Uterus (tissue), 4 donors: ENCODE measurements around the gene REM1. TPM values are rescaled to one million over a fixed set of nuclear protein-coding genes. Genes with fewer than 3 reads are reported as not detected.
A peak's percentile ranks its signal among the peaks of the same experiment; 100 is the strongest.
"Not testable (repeated sequence)": the region's sequence is repeated elsewhere in the genome, so short reads cannot be mapped to it uniquely, and the experiment has no call there.

Experiments
- DNase-seq, 2 donors: peaks; one replicate each; pipeline ENCODE4 v3.0.0-alpha.2; 2019 to 2020
- H3K27ac ChIP-seq, 2 donors: fragments of 200-600 bp; sonication (generic); 1 replicate in 1 of 2; 2 replicates in 1 of 2; pipeline ENCODE4 v1.5.1; 2016 to 2018
- H3K27me3 ChIP-seq, 2 donors: fragments of 200-600 bp; sonication (generic); one replicate each; pipeline ENCODE4 v1.5.1; 2018 to 2019; ENCODE audit warnings: control low read depth in 1 of 2
- H3K36me3 ChIP-seq, 2 donors: fragments of 200-600 bp; sonication (generic); one replicate each; pipeline ENCODE4 v1.5.1; 2019; ENCODE audit warnings: control low read depth in 1 of 2
- H3K4me1 ChIP-seq, 2 donors: fragments of 200-600 bp; sonication (generic); one replicate each; pipeline ENCODE4 v1.5.1; 2018 to 2019; ENCODE audit warnings: control low read depth in 1 of 2
- H3K4me3 ChIP-seq, 2 donors: fragments of 200-600 bp; sonication (generic); 1 replicate in 1 of 2; 2 replicates in 1 of 2; pipeline ENCODE4 v1.5.1; 2018 to 2019; ENCODE audit warnings: mild to moderate bottlenecking in 1 of 2
- H3K9me3 ChIP-seq, 2 donors: fragments of 200-600 bp; sonication (generic); one replicate each; pipeline ENCODE4 v1.5.1; 2019; ENCODE audit warnings: control low read depth in 1 of 2
- POLR2A ChIP-seq, 2 donors: fragments of 450-650 bp; IDR thresholded peaks; one replicate each; pipeline ENCODE4 v1.6.1; 2016; ENCODE audit warnings: antibody characterized with exemption in 2 of 2, mild to moderate bottlenecking in 1 of 2, moderate library complexity in 1 of 2
- intact Hi-C: fragments of 100-400 bp; cut with DNase I; formaldehyde crosslinking; loops from one replicate; pipeline ENCODE4 v1.15.1; 2023; ENCODE audit warnings: low total_unique reads
- total RNA-seq, 4 donors: library from RNA; depleted of rRNA in 3 of 4; stranded (reverse); fragments of >200 nt in 3 of 4; gene quantifications; one replicate each; pipeline versions ENCODE4 v1.1.0 to v1.2.4, GENCODE V29; 2014 to 2023
- TF ChIP-seq, protein P1 (sequence below), 4 experiments: fragments of 200-600 bp in 2 of 4; fragments of 450-650 bp in 2 of 4; sonication (generic) in 2 of 4; IDR thresholded peaks; one replicate each; pipeline ENCODE4 v1.5.1; 2016 to 2019; ENCODE audit warnings: antibody characterized with exemption in 4 of 4, mild to moderate bottlenecking in 2 of 4, moderate library complexity in 1 of 4
- donor health status: DM: yes; HTN: yes; CAD: no.

The REM1 gene
- total RNA-seq, 4 donors from 2014 or later: 0.59 to 12.1 (median 8.7) TPM

DNA sequence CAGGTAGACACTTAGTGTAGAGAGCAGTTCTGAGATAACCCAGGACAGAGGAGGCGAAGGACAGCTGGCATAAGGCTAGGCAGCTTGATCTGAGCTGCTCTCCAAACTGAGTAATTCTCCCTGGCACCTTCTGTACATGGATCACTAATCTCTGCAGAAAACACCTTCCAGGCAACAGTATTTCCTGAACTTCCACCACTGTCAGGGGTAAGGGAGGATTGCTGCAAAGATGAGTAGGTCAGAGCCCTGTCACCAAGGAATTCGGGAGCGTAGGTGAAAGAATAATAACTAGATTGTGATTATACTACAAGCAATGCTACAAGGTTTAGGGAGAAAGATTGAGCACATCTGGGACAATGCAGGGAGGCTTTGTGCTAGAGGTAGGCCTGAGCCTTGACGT, 41.1 kb downstream of the REM1 start:
- Histone ChIP-seq H3K4me3 (peak overlapping the region in 1 of 2 donors; percentile 92), H3K4me1 (peaks cover 5 to 19% of the 10 kb centered on the region in 2 donors), H3K27me3 (no peaks in the 10 kb centered on the region), H3K9me3 (no peaks in the 10 kb centered on the region), H3K36me3 (no peaks in the 10 kb centered on the region), H3K27ac (no peak overlapping the region)
- no peak for DNase-seq
- no peak for TF ChIP-seq POLR2A (IDR thresholded peaks at IDR 0.05)
- TF ChIP-seq, protein P1, sequence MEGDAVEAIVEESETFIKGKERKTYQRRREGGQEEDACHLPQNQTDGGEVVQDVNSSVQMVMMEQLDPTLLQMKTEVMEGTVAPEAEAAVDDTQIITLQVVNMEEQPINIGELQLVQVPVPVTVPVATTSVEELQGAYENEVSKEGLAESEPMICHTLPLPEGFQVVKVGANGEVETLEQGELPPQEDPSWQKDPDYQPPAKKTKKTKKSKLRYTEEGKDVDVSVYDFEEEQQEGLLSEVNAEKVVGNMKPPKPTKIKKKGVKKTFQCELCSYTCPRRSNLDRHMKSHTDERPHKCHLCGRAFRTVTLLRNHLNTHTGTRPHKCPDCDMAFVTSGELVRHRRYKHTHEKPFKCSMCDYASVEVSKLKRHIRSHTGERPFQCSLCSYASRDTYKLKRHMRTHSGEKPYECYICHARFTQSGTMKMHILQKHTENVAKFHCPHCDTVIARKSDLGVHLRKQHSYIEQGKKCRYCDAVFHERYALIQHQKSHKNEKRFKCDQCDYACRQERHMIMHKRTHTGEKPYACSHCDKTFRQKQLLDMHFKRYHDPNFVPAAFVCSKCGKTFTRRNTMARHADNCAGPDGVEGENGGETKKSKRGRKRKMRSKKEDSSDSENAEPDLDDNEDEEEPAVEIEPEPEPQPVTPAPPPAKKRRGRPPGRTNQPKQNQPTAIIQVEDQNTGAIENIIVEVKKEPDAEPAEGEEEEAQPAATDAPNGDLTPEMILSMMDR (IDR thresholded peaks at IDR 0.05): no peak
- intact Hi-C loops: no loop called here

DNA sequence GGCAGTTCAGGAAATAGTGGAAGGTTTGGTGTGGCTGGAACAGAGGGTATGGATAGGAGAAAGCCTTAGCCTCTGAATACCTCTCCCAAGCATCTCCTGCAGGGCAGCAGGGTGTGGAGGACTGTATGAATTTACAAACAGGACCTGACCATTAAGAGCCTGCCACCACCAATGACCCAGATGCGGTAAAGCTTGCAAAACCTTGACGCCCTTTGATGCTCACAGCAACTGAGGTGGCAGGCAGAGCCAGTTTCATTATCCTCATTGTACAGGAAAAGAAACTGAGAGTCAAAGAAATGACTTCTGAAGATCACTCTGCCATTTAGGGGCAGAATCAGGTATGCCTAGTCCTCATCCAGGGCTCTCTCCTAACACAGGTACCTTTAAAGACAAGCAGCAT, 41.6 kb downstream of the REM1 start:
- Histone ChIP-seq H3K4me1 (peaks cover 5 to 19% of the 10 kb centered on the region in 2 donors), H3K27ac (no peak overlapping the region), H3K27me3 (no peaks in the 10 kb centered on the region), H3K4me3 (no peak overlapping the region), H3K36me3 (no peaks in the 10 kb centered on the region), H3K9me3 (no peaks in the 10 kb centered on the region)
- intact Hi-C loops: no loop called here
- no peak for DNase-seq
- TF ChIP-seq POLR2A (IDR thresholded peaks at IDR 0.05): no peak
- TF ChIP-seq, protein P1 (IDR thresholded peaks at IDR 0.05): no peak

DNA sequence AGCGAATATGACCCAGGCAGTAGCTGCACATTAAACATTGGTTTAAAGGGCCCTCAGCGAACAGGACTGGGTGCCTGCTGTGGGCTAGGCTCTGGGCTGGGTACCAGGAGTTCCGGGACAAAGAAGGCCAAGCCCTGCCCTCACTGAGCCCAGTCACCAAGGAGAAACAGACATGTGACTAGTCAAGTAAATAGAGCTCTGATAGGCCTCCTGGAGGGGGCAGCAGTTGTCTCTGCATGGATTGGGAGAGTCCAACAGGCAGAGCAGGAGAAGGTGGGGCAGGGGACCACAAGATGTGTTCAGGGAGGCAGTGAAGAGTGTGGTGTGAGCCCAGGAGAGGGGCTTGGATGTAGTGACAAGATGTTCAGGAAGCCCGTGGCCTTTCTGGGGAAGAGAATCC, 42.3 kb downstream of the REM1 start:
- Histone ChIP-seq H3K27me3 (no peaks in the 10 kb centered on the region), H3K4me1 (peaks cover 5 to 19% of the 10 kb centered on the region in 2 donors), H3K36me3 (no peaks in the 10 kb centered on the region), H3K27ac (no peak overlapping the region), H3K9me3 (no peaks in the 10 kb centered on the region), H3K4me3 (no peak overlapping the region)
- DNase-seq: no peak
- no peak for TF ChIP-seq POLR2A (IDR thresholded peaks at IDR 0.05)
- TF ChIP-seq, protein P1 (IDR thresholded peaks at IDR 0.05): no peak
- intact Hi-C loops: no loop called here

DNA sequence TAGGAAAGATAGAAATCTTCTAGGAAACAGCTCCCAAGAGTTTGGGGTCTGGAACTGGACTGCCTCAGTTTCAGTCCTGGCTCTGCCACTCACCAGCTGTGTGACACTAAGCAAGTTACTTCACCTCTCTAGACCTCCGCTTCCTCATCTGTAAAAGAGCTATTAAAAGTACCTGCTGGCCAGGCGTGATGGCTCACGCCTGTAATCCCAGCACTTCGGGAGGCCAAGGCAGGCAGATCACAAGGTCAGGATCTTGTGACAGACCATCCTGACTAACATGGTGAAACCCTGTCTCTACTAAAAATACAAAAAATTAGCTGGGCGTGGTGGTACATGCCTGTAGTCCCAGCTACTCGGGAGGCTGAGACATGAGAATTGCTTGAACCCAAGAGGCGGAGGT, 46.2 kb downstream of the REM1 start:
- H3K4me1 ChIP-seq, DNase-seq, H3K36me3 ChIP-seq, H3K4me3 ChIP-seq, H3K9me3 ChIP-seq, H3K27me3 ChIP-seq, H3K27ac ChIP-seq, intact Hi-C loops: not testable (repeated sequence)

DNA sequence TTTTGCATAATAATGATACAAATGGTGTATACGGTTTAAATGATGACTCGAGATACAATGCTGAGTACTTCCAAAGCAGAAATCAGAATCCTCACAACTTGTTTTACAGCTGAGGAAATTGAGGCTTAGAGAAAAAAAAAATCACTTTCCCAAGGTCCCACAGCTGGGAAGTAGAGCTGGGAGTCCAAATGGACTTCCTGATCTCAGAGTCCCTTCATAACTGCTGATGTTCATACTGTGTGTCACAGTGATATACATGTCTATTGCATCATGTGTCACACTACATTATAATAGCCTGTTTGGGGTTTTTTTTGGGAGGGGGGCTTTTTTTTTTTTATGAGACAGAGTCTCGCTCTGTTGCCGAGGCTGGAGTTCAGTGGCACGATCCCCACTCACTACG, 47.6 kb downstream of the REM1 start:
- H3K27ac ChIP-seq: no peak overlapping the region
- H3K36me3 ChIP-seq: no peaks in the 10 kb centered on the region
- no peak for DNase-seq
- no peak overlapping the region for H3K4me3 ChIP-seq
- no peaks in the 10 kb centered on the region for H3K9me3 ChIP-seq
- intact Hi-C loops: no loop called here
- TF ChIP-seq POLR2A (IDR thresholded peaks at IDR 0.05): no peak
- TF ChIP-seq, protein P1 (IDR thresholded peaks at IDR 0.05): no peak
- H3K4me1 ChIP-seq: no peaks in the 10 kb centered on the region
- no peaks in the 10 kb centered on the region for H3K27me3 ChIP-seq
